HG03039 (cell line): Measurements from ENCODE around the gene FAM234B.

ENCODE experiments used
- ATAC-seq: cut with Tn5 transposase; IDR thresholded peaks from one replicate; pipeline ENCODE4 v1.9.1; 2021; ENCODE audit warnings: mild to moderate bottlenecking, moderate library complexity; ENCODE audit not compliant: unreplicated experiment

Gene FAM234B

GRCh38 chr12:13114251-13115052, 70.3 kb downstream of the FAM234B start:
- no peak for ATAC-seq

- ATAC-seq: no peak
Observed at GRCh38 chr12:13116259-13116658, 72.1 kb downstream of the FAM234B start.

- ATAC-seq: no peak
Observed at GRCh38 chr12:13117029-13117428, 72.8 kb downstream of the FAM234B start.

- no peak for ATAC-seq
Observed at GRCh38 chr12:13119826-13120225, 75.6 kb downstream of the FAM234B start.

- no peak for ATAC-seq
Observed at GRCh38 chr12:13120413-13120812, 76.2 kb downstream of the FAM234B start.

- ATAC-seq: no peak
Observed at GRCh38 chr12:13121568-13121967, 77.4 kb downstream of the FAM234B start.

GRCh38 chr12:13124656-13125505, 80.7 kb downstream of the FAM234B start:
- ATAC-seq: no peak

GRCh38 chr12:13125996-13126395, 81.8 kb downstream of the FAM234B start:
- ATAC-seq: no peak

- ATAC-seq: no peak
Observed at GRCh38 chr12:13126494-13126893, 82.3 kb downstream of the FAM234B start.

- ATAC-seq: no peak
Observed at GRCh38 chr12:13127444-13127843, 83.3 kb downstream of the FAM234B start.

GRCh38 chr12:13128291-13128965, 84.2 kb downstream of the FAM234B start:
- ATAC-seq: no peak

- ATAC-seq: no peak
Observed at GRCh38 chr12:13130981-13131380, 86.8 kb downstream of the FAM234B start.
